ENCODE measurements around the gene STX2.
"Not testable (repeated sequence)": the region's sequence is repeated elsewhere in the genome, so short reads cannot be mapped to it uniquely, and the experiment has no call there.

STX2 gene

GRCh38 chr12:130870442-130871285 is 31.6 kb upstream of the STX2 start:
- peak; percentile 90 for DNase-seq (ENCODE audit: low spot score)

- no peak for DNase-seq (ENCODE audit: low spot score)
Measured at GRCh38 chr12:130868412-130868811, 29.4 kb upstream of the STX2 start.

DNA sequence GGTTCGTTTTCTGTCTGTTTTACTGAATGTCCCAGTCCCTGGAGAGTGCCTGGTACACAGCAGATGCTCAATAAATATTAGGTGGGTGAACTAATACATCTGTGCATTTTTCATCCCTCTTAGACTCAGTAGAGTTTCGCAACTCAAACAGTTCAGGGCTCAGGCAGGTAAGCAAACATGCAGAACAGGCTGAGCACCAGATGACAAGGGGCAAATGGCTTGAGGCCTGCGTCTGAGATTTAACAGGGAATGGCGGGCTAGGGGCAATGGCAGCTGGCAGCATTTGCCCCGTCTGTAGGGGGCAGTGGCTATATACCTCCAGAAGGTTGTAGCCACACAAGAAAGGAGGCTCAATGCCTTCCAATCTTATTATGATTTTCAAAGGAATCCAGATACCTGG is 24.2 kb upstream of the STX2 start:
- no peak for DNase-seq (ENCODE audit: low spot score)

- DNase-seq (ENCODE audit: low spot score) = not testable (repeated sequence)
Measured at GRCh38 chr12:130862771-130863170, 23.7 kb upstream of the STX2 start.

DNA sequence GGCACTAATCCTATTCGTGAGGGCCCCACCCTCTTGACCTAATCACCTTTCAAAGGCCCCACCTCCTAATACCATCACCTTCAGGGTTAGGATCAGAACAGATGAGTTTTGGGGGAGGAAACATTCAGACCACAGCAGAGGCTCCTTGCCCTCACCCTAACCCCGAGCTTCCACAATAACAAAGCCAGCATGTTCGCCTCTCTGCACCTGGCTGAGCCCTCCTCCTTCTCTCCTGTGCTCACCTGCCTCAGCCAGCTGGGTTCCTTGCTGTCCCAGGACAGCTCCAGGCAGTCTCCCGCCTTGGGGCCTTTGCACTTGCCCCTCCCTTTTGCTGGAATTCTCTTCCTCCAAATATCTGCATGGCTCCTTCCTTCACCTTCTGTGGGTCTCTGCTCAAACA is 23.1 kb upstream of the STX2 start:
- no peak for DNase-seq (ENCODE audit: low spot score)

DNA sequence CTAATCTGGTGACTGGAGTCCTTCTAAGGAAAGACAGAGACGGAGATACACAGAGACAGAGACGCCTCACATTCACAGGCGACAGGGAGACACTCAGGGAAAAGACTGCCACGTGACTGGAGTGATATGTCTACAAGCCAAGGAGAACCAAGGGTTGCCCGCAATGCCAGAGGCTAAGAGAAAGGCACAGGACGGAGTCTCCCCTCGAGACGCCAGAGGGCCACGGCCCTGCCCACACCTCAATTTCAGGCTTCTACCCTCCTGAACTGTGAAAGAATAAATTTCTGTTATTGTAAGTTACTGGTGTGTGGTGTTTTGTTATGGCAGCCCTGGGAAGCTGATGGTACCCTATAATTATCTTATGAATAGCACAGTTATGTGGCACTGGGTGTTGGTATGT is 21.3 kb upstream of the STX2 start:
- no peak for DNase-seq (ENCODE audit: low spot score)

DNA sequence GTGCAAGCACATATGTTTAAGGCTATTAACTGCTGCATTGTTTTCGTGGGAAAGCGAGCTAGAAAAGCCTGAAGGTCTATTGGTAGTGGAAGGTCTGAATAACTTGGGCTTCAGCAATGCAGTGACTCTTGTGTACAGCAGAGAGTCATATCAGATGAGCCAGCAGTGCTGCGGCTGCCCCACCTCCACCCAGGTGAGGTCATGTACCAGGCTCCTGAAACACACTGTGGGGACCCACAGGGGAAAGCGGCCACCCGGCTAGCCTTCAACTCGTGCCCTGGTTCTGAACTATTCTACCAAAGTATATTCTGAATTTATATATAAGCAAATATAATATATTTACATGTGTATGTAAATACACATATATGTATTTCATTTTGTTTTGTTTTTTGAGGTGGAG is 20.1 kb upstream of the STX2 start:
- no peak for DNase-seq (ENCODE audit: low spot score)

GRCh38 chr12:130858084-130858483 is 19.0 kb upstream of the STX2 start:
- DNase-seq (ENCODE audit: low spot score) = no peak

- no peak for DNase-seq (ENCODE audit: low spot score)
Measured at GRCh38 chr12:130856088-130856487, 17.0 kb upstream of the STX2 start.

DNA sequence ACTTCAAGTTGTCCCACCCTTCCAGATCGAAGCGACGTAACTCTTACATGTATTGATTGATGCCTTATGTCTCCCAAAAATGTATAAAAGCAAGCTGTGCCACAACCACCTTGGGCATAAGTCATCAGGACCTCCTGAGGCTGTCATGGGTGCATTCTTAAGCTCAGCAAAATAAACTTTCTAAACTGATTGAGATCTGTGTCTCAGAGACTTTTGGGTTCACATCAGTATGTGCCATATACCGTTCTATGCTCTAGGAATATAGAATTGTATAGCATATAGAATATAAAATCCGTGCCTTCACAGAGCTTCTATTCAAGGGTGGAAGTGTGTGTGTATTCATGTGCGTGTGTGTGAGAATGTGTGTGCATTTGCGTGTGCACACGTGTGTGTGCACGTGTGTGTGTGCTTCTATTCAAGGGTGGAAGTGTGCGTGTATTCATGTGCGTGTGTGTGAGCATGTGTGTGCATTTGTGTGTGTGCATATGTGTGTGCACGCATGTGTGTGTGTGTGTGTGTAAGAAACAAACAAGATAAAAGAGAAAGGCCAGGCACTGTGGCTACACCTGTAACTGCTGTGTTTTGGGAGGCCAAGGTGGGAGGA is 11.5 kb upstream of the STX2 start:
- DNase-seq (ENCODE audit: low spot score) = no peak

GRCh38 chr12:130849561-130850417 is 10.7 kb upstream of the STX2 start:
- DNase-seq (ENCODE audit: low spot score) = no peak

DNA sequence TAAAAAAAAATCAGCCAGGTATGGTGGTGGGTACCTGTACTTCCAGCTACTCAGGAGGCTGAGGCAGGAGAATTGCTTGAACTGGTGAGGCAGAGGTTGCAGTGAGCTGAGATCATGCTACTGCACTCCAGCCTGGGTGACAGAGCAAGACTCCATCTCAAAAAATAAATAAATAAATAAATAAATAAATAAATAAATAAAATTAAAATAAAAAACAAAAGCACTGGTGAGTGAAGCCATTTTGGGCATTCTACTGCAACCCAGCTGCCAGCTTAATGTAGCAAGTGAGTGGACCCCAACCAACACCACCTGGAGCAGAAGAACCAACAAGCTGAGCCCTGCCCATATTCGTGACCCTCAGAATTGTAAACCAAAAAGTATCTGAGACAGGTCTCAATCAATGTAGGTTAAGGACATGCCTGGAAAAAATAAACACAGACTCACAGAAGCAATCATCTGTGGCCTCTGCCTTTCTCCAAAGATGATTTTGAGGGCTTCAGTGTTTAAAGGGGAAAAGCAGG is 9.8 kb upstream of the STX2 start:
- not testable (repeated sequence) for DNase-seq (ENCODE audit: low spot score)

DNA sequence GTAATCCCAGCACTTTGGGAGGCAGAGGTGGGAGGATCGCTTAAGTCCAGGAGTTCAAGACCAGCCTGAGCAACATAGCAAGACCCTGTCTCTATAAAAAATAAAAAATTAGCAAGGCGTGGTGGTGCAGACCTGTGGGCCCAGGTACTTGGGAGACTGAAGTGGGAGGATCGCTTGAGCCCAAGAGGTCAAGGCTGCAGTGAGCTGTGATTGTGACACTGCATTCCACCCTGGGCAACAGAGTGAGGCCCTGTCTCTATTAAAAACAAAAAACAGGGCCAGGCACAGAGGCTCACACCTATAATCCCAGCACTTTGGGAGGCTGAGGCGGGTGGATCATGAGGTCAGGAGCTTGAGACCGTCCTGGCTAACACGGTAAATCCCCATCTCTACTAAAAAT is 9.1 kb upstream of the STX2 start:
- not testable (repeated sequence) for DNase-seq (ENCODE audit: low spot score)

- DNase-seq (ENCODE audit: low spot score) = no peak
Measured at GRCh38 chr12:130847112-130847511, 8.1 kb upstream of the STX2 start.

- DNase-seq (ENCODE audit: low spot score) = no peak
Measured at GRCh38 chr12:130846369-130846768, 7.3 kb upstream of the STX2 start.

DNA sequence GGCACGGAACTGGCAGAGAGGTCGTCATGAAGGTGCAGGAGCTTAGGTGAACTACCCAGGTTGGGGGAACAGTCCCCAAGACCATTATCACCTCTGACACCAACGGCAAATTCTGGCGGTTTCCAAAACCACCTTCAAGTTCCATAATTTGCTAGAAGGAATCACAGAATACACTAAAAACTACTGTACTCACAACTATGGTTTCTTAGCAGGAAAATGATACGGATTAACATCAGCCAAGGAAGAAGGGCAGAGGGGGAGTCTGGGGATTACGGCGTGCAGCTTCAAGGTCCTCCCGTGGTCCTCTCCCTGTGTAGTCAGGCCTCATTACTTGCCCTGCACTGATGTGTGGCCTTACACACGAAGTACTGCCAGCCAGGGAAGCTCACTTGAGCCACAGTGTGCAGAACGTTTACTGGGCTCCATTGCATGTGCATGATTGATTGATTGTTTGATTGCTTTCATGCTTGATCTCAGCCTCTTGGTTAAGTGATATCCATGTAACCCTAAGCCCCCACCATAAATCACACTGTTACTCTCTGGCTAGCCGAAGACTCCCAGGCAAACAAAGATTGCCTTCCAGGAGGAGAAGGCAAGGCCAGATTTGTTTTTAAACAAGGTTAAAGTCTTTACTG is 837 bp upstream of the STX2 start:
- DNase-seq (ENCODE audit: low spot score) = no peak

DNA sequence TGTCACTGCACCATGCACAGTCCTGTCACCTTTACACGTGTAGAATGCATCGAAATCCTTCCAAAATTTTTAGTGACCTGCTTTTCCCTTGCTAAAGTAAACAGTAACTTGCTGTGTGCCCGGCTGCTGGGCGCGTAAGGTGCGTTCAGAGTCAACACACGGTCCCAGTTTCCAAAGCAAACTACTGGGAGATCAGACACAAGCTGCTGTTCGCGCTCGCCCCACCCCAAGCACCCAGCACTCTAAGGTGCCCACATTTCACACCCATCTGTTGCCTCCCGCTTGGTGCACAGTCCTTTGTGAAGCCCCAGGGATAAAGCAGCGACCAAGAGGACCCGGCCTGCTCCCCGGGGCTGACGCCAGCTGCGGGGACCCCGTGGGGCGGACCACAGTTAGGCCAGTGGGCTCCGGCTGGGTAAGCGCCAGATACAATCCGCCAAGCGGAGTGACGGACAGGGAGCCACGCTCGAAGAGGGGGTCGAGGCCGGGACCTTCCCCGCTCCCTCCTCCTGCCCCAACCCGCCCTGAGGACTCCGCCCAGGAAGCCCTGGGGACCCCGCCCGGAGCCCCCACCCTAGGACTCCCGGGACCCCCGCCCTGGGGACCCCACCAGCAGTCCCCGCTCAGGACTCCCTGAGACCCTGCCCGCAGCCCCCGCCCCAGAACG is 633 bp downstream of the STX2 start:
- peak; percentile 33 for DNase-seq (ENCODE audit: low spot score)

GRCh38 chr12:130835436-130835835 is 3.6 kb downstream of the STX2 start:
- DNase-seq (ENCODE audit: low spot score) = no peak

DNA sequence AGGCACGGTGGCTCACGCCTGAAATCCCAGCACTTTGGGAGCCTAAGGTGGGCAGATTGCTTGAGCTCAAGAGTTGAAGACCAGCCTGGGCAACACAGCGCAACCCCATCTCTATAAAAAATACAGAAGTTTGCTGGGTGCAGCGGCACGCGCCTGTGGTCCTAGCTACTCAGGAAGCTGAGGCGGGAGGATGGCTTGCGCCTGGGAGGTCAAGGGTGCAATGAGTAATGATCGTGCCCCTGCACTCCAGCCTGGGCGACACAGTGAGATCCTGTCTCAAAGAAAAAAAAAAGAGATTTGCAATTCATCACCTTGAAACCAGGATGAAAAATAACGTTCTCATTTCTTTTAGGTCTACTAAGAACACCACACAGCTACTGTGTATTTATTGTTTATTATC is 4.0 kb downstream of the STX2 start:
- DNase-seq (ENCODE audit: low spot score) = no peak

GRCh38 chr12:130832561-130833209 is 6.4 kb downstream of the STX2 start:
- DNase-seq (ENCODE audit: low spot score) = no peak

DNA sequence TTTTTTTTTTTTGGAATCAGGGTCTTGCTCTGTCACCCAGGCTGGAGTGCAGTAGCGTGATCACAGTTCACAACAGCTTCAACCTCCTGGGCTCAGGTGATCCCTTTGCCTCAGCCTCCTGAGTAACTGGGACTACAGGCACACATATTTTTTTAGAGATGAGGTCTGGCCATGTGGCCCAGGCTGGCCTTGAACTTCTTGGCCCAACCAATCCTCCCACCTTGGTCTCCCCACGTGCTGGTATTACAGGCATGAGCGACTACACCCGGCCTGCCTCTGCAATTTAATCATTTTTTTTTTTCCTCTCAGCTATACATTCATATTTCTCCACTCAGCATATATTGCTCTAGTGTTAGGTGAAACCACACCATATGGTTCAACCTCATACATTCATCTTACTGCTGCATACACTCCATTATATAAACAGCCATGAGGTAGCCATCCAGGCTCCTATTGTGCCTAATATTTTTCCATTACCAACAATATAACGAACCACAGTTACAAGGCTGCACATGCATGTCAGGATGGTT is 7.1 kb downstream of the STX2 start:
- no peak for DNase-seq (ENCODE audit: low spot score)

Data from HuH-7.5 (cell line).